Loucy (cell line): ENCODE data around the gene SDHD.

Experiments used
- EZH2phosphoT487 ChIP-seq: fragments of 200-600 bp; IDR thresholded peaks from 2 replicates; pipeline ENCODE4 v1.6.1; 2018; ENCODE audit warnings: antibody characterized with exemption, mild to moderate bottlenecking, moderate library complexity, borderline replicate concordance
- TF ChIP-seq, protein P1 (sequence below): fragments of 200-600 bp; sonication (generic); conservative IDR thresholded peaks from 2 replicates; pipeline ENCODE4 v1.5.1; 2014; ENCODE audit warnings: mild to moderate bottlenecking, antibody characterized with exemption, low read length

- TF ChIP-seq, protein P1, sequence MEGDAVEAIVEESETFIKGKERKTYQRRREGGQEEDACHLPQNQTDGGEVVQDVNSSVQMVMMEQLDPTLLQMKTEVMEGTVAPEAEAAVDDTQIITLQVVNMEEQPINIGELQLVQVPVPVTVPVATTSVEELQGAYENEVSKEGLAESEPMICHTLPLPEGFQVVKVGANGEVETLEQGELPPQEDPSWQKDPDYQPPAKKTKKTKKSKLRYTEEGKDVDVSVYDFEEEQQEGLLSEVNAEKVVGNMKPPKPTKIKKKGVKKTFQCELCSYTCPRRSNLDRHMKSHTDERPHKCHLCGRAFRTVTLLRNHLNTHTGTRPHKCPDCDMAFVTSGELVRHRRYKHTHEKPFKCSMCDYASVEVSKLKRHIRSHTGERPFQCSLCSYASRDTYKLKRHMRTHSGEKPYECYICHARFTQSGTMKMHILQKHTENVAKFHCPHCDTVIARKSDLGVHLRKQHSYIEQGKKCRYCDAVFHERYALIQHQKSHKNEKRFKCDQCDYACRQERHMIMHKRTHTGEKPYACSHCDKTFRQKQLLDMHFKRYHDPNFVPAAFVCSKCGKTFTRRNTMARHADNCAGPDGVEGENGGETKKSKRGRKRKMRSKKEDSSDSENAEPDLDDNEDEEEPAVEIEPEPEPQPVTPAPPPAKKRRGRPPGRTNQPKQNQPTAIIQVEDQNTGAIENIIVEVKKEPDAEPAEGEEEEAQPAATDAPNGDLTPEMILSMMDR = no peak
- no peak for TF ChIP-seq EZH2phosphoT487
Measured at GRCh38 chr11:112062923-112063322, 23.8 kb upstream of the SDHD start.
